NCI-H226 (cell line): Measurements from ENCODE around the gene GJC2.
"Not testable (repeated sequence)": the region's sequence is repeated elsewhere in the genome, so short reads cannot be mapped to it uniquely, and the experiment has no call there.

ENCODE experiments used
- DNase-seq: peaks from one replicate; pipeline ENCODE4 v3.0.0-alpha.2; 2015

Gene GJC2

DNA sequence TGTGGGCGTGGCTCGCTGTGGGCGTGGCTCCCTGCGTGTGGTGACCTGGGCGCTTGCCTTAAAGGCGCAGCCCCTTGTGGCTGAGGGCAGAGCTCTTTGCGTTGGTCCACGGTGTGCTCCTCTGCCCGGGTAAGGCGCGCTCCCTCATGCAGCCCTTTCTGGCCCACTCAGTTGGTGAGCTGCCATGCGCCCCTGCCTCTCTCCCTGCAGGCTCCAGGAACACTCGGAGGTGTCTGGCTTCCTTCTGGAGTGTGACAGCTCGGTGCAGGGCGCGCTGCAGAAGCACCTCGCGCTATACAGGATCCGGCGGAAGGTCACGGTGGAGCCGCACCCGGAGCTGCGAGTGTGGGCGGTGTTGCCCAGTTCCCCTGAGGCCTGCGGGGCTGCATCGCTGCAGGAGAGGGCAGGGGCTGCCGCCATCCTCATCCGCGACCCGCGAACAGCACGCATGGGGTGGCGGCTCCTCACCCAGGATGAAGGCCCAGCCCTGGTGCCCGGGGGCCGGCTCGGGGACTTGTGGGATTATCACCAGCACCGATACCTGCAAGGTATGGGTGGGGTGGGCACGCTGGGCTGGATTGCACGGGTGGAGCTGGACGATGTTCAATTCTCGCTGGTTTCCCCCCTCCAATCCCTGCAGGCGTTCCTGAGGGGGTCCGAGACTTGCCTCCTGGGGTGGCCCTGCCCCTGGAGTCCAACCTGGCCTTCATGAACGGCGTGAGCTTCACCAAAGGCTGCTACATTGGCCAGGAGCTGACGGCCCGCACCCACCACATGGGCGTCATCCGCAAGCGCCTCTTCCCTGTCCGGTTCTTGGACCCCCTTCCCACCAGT lies 25.0 kb downstream of the GJC2 start:
- DNase-seq, result no peak

DNA sequence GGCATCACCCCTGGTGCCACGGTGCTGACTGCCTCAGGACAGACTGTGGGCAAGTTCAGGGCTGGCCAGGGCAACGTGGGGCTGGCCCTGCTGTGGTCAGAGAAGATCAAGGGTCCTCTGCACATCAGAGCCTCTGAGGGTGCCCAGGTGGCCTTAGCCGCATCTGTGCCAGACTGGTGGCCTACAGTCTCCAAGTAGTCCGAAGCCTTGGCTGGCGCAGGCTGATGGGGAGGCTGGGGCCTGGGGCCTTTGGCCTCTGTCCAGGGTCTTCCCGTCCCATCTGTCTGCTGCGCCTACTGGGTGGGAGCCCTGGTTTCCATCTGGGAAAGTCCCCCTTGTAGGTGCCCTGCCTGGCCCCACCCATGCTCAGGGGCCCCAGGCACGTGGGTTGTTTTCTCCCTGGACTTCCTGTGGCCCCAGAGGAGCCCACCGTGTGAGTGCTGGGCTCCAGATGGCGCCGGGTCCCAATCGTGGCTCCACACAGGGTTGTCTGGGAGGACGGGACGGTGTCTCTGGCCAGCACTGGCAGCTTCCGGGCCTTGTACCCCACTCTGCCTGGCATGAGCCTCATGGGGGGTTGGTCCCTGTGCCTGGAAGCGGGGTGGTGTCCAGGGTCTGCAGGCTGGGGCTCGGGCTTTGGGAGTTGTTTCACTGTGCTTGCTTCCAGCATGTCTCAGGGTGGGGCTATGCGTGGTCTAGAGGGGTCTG lies 25.7 kb downstream of the GJC2 start:
- DNase-seq, result no peak

DNA sequence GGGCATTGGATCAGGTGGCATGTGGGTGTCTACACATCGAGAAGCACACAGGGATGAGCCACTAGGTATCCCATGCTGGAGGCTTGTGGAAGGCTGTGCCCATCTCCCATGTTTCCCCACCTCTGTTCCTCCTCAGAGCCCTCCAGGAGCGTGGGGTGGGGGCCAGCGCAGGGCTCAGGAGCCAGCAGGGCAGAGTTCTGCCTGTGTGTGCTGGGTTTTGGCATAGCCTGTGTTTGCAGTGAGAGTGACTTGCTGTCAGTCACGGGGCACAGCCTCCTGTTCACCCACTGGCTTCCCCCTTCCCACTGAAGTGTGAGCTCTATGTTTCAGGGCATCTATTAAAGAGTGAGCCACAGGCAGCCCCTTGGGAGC lies 26.3 kb downstream of the GJC2 start:
- no peak for DNase-seq

DNA sequence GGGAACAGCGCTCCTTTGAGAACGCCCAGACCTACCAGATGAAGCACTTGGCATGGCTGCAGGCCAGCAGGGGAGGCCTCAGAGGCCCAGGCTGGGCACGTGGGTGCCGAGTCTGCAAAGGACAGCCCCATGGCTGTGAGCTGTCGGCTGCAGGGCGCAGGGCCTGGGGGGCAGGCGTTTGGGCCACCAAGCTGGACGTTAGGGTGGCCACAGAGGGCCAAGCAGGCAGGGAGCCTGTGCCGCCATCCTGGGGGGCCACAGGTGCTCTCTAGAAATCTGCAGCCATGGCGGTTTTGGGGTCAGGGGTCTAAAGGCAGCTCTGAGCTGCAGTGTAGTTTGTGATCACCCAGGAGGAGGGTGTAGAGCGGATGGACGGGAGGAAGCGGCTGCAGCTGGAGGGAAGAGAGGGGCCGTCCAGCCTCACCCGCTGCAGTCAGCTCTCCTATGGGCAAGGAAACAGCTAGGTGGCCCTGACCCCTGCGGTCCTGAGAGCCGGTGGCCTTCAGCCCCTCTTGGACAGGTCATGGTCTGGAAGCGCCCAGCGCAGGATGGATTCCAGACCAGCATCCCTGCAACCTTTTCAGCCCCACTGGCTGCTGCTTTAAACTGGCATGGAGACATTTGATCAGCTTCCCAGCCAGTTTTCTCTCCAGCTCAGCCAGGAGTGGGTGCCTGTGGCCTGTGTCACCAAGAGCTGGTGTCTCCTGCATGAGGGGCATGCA lies 26.9 kb downstream of the GJC2 start:
- DNase-seq, result no peak

DNA sequence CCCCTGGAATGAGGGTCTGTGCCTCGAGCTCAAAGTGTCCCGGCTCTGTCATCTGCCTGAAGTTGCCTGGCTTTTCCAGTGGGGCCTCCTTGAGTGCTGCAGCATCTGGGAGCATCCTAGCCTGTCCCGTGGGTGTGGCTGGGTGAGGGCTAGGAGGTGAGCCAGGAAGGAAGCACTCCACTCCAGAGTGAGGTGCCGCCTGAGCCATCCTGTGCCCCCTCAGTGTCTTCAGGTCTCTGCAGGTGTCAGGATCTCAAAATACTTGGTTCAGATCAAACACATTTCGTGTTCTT lies 27.4 kb downstream of the GJC2 start:
- DNase-seq, result no peak

DNA sequence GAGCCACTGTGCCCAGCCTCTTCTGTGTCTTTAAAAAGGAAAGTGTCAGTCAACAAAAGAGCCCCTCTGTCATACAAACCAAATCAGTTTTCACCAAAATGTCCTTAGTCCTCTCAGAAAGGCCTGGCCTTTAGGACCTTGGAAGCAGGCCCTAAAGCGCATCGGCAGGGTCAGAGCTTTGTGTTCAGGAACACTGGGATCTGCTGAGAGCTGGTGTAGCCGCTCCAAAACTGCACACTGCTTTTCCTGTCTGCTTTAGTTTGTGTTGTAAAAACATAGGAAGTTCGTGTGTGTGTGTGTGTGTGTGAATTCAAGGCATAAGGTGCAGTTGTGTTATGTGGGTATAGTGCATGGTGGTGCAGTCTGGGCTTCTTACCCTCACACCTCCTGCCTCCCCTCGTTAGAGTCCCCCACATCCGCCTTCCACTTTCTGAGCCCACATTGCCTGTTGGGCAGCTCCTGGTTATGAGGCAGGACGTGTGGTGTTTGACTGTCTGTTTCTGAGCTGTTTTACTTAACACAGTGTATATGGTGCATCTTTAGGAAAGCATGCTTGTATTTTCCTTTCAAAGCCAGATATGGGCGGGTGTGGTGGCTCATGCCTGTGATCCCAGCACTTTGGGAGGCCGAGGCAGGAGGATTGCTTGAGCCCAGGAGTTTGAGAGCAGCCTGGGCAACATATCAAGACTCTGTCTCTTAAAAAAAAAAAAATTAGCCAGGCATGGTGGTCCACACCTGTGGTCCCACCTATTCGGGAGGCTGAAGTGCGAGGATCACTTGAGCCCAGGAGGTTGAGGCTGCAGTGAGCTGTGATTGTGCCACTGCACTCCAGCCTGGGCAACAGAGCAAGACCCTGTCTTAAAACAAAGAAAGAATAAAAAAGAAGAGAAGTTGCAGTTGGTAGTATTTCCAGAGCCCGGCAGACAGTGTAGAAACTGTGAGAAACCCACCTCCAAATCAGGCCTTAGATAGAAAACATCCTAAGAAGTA lies 28.3 kb downstream of the GJC2 start:
- DNase-seq, result no peak

DNA sequence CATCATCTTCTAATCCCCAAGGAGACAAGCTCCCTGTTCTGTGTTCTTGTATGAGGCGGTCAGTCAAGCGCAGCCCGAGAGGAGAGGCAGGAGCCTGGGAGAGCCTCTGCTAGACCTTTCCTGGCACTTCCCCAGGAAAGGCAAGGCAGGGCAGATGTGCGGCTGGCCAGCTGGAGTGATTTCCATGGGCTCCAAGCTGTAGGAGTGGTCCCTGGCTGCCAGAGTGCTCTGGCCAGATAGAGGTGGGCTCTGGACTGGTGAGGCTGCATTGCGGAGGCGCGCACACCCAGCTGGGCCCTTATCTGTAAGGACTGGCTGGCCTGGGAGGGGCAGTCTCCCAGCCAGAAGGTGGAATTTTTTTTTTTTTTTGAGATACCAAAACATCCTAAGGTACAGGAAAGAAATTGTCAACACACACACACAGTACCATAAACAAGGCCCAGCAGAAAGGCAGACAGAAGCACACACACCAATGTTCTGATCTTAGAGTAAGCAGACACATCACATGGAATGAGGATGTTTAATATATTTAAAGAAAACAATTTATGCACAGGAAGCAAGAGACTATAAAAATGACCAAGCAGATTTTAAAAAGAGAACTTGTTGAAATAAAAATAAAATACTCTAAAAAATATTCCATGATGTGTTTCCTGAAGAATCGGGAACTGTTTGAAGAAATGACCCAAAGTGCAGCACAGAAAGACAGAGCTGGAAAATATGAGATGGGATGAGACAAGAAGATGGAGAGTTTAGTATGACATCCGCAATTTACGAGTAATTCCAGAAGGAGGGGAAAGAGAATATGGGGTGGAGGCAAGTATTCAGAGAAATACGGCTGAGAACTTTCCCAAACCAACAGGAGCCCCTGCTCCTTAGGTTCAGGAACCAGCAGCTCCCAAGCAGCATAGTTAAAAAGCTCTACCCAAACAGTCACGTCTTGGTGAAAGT lies 29.3 kb downstream of the GJC2 start:
- DNase-seq, result no peak

DNA sequence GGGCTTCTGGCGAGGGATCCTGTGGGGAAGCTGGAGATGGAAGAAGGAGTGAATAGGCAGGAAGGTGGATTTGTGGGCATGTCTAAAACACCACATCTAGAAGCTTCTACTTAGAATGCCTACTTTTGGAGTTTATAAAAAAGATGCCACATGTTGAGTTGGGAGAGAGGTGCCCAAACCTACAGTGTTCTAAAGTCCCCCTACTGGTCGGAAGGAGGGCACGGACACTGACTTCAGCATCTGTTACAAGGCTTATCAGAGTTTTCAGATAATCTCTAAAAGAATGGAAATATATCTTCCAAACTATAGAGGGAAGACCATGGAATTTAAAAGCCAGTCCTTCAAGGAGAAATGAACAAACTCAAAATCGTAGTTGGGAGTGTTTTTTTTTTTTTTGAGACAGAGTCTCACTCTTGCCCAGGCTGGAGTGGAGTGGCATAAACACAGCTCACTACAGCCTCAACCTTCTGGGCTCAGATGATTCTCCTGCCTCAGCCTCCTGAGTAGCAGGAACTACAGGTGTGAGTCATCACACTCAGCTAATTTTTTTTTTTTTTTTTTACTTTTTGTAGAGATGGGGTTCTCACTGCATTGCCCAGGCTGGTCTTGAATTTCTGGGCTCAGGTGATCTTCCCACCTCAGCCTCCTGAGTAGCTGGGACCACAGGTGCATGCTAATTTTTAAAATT lies 30.7 kb downstream of the GJC2 start:
- DNase-seq, result no peak

DNA sequence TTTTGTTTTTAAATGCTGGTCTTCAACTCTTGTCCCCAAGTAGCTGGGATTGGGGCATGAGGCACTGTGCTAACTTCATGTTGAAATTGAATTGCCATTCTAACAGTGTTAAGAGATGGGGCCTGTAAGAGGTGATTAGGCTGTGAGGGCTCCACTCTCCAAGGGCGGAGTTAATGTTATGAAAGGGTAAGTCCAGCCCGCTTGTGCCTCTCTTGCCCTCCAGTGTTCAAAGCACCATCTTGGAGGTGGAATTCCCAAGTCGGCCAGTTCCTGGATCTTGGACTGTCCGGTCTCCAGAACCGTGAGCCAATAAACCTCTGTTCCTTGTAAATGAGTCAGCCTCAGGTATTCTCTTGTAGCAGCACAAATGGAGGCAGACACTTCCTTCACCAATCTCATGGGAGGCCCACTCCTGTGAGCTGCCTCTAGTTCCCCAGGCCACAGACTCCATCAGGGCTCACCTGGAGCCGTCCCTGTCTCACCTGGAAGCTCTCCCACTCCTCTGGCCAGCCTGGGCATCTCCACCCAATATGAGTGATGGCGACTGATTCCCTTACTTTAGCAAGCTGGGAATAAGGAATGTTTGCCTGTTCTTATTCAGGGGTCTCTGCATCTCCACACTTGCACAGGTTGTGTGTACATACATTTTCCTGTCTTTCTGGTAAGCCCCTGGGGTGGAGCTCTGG lies 31.4 kb downstream of the GJC2 start:
- DNase-seq, result no peak

DNA sequence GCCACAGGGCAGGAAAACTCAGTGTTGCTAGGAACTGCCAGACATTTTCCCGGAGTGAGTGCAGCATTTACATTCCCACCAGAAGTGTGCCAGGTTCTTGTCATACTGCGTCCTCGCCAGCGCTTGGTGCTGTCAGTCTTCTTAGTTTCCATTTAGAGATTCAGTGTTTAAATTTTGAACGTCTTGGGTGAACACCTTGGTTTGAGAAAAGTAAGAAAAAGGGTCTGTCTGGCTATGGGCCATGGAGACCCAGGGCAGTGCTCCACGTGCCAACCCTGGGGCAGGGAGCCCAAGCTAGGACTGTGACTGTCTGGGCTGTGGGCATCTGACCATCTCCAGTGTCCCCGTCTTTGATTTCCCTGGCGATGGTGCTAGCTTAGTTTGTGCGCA lies 31.9 kb downstream of the GJC2 start:
- no peak for DNase-seq

DNA sequence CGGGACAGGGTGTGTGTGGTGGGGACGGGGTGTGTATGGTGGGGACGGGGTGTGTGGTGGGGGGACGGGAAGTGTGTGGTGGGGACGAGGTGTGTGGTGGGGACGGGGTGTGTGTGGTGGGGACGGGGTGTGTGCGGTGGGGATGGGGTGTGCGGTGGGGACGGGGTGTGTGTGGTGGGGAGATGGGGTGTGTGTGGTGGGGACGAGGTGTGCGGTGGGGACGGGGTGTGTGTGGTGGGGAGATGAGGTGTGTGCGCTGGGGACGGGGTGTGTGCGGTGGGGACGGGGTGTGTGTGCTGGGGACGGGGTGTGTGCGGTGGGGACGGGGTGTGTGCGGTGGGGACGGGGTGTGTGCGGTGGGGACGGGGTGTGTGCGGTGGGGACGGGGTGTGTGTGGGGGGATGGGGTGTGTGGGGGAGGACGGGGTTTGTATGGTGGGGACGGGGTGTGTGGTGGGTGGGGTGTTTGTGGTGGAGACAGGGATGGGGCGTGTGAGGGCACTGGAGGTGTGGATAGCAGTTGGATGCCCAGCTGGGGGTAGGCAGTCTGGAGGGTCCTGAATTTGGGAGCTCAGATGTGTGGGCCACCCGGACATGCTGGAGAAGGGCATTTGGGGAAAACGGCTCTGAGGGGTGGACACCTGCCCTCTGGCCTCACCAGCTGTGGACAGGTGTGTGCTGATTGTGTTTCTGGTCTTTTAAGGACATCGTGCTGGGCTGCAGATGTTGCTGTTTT lies 32.7 kb downstream of the GJC2 start:
- DNase-seq, result no peak

DNA sequence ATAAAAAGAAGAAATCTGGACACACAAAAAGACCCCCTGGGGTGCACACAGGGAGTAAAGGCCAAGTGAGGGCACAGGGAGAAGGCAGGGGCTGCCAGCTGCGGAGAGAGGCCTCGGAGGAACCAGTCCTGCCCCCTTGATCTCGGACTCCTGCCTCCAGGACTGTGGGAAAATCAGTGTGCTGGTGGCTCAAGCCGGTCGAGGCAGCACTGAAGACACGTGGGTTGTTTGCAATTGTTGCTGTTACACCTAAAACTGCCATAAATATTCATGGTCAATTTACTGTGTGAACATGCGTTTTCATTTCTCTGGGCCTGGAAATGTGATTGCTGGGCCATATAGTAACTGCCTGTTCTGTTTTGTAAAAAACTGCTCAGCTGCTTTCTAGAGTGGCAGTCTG lies 34.4 kb downstream of the GJC2 start:
- DNase-seq, result no peak

DNA sequence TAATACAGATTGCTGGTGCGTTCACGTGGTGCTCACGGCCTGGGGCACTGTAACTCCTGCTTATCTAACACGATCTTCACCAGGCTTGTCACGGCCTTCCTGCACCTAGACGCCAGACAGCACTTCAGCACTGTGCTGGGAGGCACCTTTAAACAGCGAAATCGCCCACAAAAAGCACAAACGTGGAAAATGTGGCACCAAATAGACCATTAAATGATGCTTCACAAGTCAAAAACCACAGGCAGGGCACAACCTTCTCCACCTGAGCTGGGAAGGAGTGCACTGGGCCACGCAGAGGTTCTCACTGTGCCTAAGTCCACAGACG lies 35.9 kb downstream of the GJC2 start:
- DNase-seq, result no peak

DNA sequence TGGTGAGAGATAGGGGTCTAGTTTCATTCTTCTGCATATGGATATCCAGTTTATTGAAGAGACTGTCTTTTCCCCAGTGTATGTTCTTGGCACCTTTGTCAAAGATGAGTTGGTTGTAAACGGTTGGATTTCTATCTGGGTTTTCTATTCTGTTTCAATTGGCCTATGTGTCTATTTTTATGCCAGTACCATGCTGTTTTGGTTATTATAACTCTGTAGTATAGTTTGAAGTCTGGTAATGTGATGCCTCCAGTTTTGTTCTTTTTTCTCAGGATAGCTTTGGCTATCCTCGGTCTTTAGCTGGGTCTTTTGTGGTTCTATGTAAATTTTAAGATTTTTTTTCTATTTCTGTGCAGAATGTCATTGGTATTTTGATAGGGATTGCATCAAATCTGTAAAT lies 38.5 kb downstream of the GJC2 start:
- not testable (repeated sequence) for DNase-seq

DNA sequence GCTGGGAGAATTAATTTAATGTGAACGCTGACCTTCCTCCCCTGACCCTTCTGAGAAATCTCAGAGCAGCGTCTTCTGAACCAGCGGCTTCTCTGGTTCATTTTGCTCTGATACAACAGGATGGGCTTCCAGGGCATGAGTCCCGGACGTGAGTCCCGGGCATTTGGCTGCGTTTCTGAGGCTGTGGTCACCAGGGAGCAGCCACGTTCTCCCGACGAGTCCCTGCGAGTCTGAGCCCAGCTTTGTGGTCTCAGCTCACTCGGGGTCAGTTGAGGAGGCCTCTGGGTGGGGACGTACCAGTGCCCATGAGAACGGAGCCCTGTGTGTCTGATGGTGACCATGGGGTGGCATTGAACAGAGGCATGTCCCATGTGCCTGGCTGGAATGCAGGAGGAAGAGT lies 40.5 kb downstream of the GJC2 start:
- DNase-seq, result no peak

DNA sequence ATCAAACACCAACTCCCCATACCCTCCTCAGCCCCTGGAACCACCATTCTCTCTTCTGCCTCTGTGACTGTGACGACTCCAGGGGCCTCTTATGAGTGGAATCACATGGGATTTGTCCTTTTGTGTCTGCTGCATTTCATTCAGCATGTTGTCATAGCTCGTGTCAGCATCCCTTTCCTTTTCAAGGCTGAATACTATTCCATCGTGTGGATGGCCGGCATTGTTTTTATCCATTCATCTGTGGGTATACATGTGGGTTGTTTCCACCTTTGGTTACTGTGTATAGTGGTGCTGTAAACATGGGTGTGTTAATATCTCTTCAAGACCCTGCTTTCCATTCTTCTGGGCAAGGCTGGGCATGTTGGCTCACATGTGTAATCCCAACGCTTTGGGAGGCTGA lies 41.0 kb downstream of the GJC2 start:
- DNase-seq, result no peak

DNA sequence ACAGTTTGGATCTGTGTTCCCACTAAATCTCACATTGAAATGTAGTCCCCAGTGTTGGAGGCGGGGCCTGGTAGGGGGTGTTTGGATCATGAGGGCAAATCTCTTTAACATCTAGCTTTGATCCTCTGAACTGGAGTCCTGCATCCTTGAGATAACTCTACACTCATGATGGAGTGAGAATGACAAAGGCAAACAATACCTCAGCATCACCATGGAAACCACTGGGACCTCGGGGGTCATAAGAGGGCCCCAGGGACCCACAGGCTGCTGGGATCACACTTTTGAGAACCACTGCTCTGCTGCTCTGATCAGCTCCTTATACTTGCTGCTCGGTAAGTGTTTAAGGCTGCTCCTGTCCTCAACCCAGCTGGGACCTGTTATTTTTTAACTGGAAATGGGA lies 44.7 kb downstream of the GJC2 start:
- DNase-seq, result no peak

DNA sequence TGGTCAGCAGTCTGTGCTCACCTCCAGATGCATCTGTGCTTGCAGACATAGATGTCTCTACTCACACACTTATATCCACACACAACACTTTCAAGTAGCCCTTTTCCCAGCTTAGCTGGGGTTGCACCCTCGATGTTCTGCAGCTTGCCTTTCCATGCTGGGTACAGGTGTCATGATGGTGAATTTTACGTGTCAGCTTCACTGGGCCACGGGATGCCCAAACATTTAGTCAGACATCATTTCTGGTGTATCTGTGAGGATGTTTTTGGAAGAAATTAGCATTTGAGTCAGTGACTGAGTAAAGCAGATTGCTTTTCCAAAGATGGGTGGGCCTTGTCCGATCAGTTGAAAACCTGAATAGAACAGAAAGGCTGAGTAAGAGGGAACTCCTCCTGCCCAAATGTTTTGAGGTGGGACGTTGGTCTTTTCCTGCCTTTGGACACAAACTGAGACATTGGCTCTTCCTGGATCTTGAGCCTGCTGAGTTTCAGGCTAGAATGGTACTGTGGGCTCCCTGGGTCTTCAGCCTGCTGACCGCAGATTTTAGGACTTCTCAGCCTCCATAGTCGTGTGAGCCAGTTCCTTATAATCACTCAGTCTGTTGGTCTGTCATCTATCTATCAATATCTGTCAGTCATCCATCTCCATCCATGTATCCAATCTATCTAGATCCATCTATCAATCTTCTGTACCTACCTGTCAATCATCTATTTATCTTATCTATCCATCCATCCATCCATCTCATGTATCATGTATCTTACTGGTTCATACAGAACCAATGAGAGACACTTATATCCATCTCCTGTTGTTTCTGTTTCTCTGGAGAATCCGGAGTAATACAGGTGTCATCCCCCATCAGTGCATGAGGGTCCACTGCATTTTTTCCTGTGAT lies 45.4 kb downstream of the GJC2 start:
- no peak for DNase-seq
